HepG2 (cell line): ENCODE data around the gene PTK7. TPM values are rescaled to one million over a fixed set of nuclear protein-coding genes. Genes with fewer than 3 reads are reported as not detected.
A peak's percentile ranks its signal among the peaks of the same experiment; 100 is the strongest.

Source experiments
- AGO1 ChIP-seq: fragments of 200-400 bp; formaldehyde crosslinking; IDR thresholded peaks from 2 replicates; pipeline ENCODE4 v1.6.1; 2017; ENCODE audit warnings: mild to moderate bottlenecking, low read depth, low read length, moderate library complexity; ENCODE audit not compliant: poor library complexity, severe bottlenecking
- DNMT1 ChIP-seq: sonication (generic); formaldehyde crosslinking; IDR thresholded peaks from 2 replicates; pipeline ENCODE4 v1.5.1; 2020; ENCODE audit warnings: mild to moderate bottlenecking, missing genetic modification reagents
- EED ChIP-seq: sonication (generic); formaldehyde crosslinking; IDR thresholded peaks from 2 replicates; pipeline ENCODE4 v1.5.0; 2020; ENCODE audit warnings: mild to moderate bottlenecking, missing genetic modification reagents
- ETV5 ChIP-seq: IDR thresholded peaks from 2 replicates; pipeline ENCODE4 v1.6.1; 2018; ENCODE audit warnings: missing biosample characterization, missing genetic modification reagents, inconsistent platforms, borderline replicate concordance
- HIC2 ChIP-seq: sonication (generic); formaldehyde crosslinking; IDR thresholded peaks from 2 replicates; pipeline ENCODE4 v1.9.0; 2022; ENCODE audit warnings: low read depth, missing genetic modification reagents
- KDM1A ChIP-seq: IDR thresholded peaks from 2 replicates; pipeline ENCODE4 v1.6.1; 2016; ENCODE audit warnings: missing compliant biosample characterization
- KDM2A ChIP-seq: sonication (generic); formaldehyde crosslinking; IDR thresholded peaks from 2 replicates; pipeline ENCODE4 v1.4.0; 2020; ENCODE audit warnings: low read depth, missing genetic modification reagents, borderline replicate concordance
- KDM5B ChIP-seq: sonication (generic); formaldehyde crosslinking; IDR thresholded peaks from 2 replicates; pipeline ENCODE4 v1.4.0; 2020; ENCODE audit warnings: missing genetic modification reagents, mild to moderate bottlenecking, borderline replicate concordance
- NFYB ChIP-seq: sonication (generic); formaldehyde crosslinking; IDR thresholded peaks from 2 replicates; pipeline ENCODE4 v1.4.0; 2020; ENCODE audit warnings: missing genetic modification reagents
- PCBP1 ChIP-seq: fragments of 200-400 bp; formaldehyde crosslinking; IDR thresholded peaks from 2 replicates; pipeline ENCODE4 v1.6.1; 2017; ENCODE audit warnings: mild to moderate bottlenecking, low read depth, low read length, borderline replicate concordance
- PRDM4 ChIP-seq: sonication (generic); formaldehyde crosslinking; IDR thresholded peaks from 2 replicates; pipeline ENCODE4 v1.9.0; 2021; ENCODE audit warnings: missing genetic modification reagents, borderline replicate concordance
- SOX5 ChIP-seq: IDR thresholded peaks from 2 replicates; pipeline ENCODE4 v1.6.1; 2016; ENCODE audit warnings: borderline replicate concordance
- STAG1 ChIP-seq: sonication (generic); formaldehyde crosslinking; IDR thresholded peaks from 2 replicates; pipeline ENCODE4 v1.4.0; 2020; ENCODE audit warnings: missing genetic modification reagents
- THAP7 ChIP-seq: sonication (generic); formaldehyde crosslinking; IDR thresholded peaks from 2 replicates; pipeline ENCODE4 v1.8.1; 2023; ENCODE audit warnings: mild to moderate bottlenecking, missing genetic modification reagents
- ZMYM4 ChIP-seq: sonication (generic); formaldehyde crosslinking; IDR thresholded peaks from 2 replicates; pipeline ENCODE4 v1.8.1; 2023; ENCODE audit warnings: mild to moderate bottlenecking, missing genetic modification reagents
- ZNF317 ChIP-seq: sonication (generic); formaldehyde crosslinking; IDR thresholded peaks from 2 replicates; pipeline ENCODE4 v1.5.0; 2020; ENCODE audit warnings: mild to moderate bottlenecking, missing genetic modification reagents
- ZNF343 ChIP-seq: sonication (generic); formaldehyde crosslinking; IDR thresholded peaks from 2 replicates; pipeline ENCODE4 v1.4.0; 2020; ENCODE audit warnings: mild to moderate bottlenecking, missing genetic modification reagents
- ZNF451 ChIP-seq: sonication (generic); formaldehyde crosslinking; IDR thresholded peaks from 2 replicates; pipeline ENCODE4 v1.5.0; 2020; ENCODE audit warnings: mild to moderate bottlenecking, missing genetic modification reagents
- ZNF570 ChIP-seq: sonication (generic); formaldehyde crosslinking; IDR thresholded peaks from 2 replicates; pipeline ENCODE4 v1.4.0; 2020; ENCODE audit warnings: mild to moderate bottlenecking, missing genetic modification reagents, borderline replicate concordance
- ZNF704 ChIP-seq: sonication (generic); formaldehyde crosslinking; IDR thresholded peaks from 2 replicates; pipeline ENCODE4 v1.8.1; 2023; ENCODE audit warnings: mild to moderate bottlenecking, inconsistent platforms, moderate library complexity, missing genetic modification reagents, borderline replicate concordance
- ZNF713 ChIP-seq: sonication (generic); formaldehyde crosslinking; IDR thresholded peaks from 2 replicates; pipeline ENCODE4 v1.4.0; 2020; ENCODE audit warnings: mild to moderate bottlenecking, missing genetic modification reagents
- ZNF792 ChIP-seq: IDR thresholded peaks from 2 replicates; pipeline ENCODE4 v1.6.1; 2016
- ZSCAN12 ChIP-seq: sonication (generic); formaldehyde crosslinking; IDR thresholded peaks from 2 replicates; pipeline ENCODE4 v1.9.0; 2021; ENCODE audit warnings: mild to moderate bottlenecking, missing genetic modification reagents
- polyA plus RNA-seq, 8 experiments: library from polyadenylated mRNA; depleted of rRNA in 3 of 8; stranded (reverse) in 7 of 8; unstranded in 1 of 8; fragments of >200 nt; fragmentation: Illumina TruSeq in 4 of 8; extraction: Trizol in 4 of 8; gene quantifications; 2 replicates each; pipeline versions ENCODE4 v1.2.1 to v1.2.3, GENCODE V29; 2011 to 2016; ENCODE audit warnings: low read depth in 4 of 8, missing spikeins in 1 of 8, mixed read lengths in 1 of 8; ENCODE audit not compliant: insufficient read depth in 1 of 8
- total RNA-seq, 5 experiments: library from RNA; depleted of rRNA; stranded (reverse); fragments of >200 nt; fragmentation: Illumina TruSeq; extraction: Trizol; gene quantifications; 2 replicates each; pipeline ENCODE4 v1.2.3, GENCODE V29; 2016; ENCODE audit warnings: low read depth in 1 of 5

The PTK7 gene
- total and polyA plus RNA-seq, 2 of the 13 experiments (the other 11 are each of a cell fraction or from before 2014, with no cell fraction given): 98.5 to 99.8 TPM

GRCh38 chr6:43143235-43144128 is 67.4 kb downstream of the PTK7 start (continued):
- TF ChIP-seq ETV5 (CRISPR knock-in tag) (peak; percentile 86; the same call in 1 of the 2 replicates), KDM1A (CRISPR knock-in tag) (no peak), EED (CRISPR knock-in tag) (peak; percentile 37; the same call in 1 of the 2 replicates), KDM5B (CRISPR knock-in tag) (peak; percentile 64; the same call in 1 of the 2 replicates), AGO1 (peak; percentile 65), STAG1 (CRISPR knock-in tag) (peak; percentile 100), ZMYM4 (peak; percentile 75), ZSCAN12 (peak; percentile 51; the same call in 1 of the 2 replicates), SOX5 (CRISPR knock-in tag) (peak; percentile 50; the same call in 1 of the 2 replicates), ZNF792 (CRISPR knock-in tag) (peak; percentile 53; the same call in 1 of the 2 replicates), DNMT1 (CRISPR knock-in tag) (peak; percentile 84; the same call in 1 of the 2 replicates), KDM2A (peak; percentile 91), ZNF343 (CRISPR knock-in tag) (0 out of 2 replicates have a peak, but pooled peaks have one; percentile 69), NFYB (CRISPR knock-in tag) (no peak; the same call in 1 of the 2 replicates), ZNF570 (CRISPR knock-in tag) (no peak), ZNF317 (0 out of 2 replicates have a peak, but pooled peaks have one; percentile 44), ZNF451 (CRISPR knock-in tag) (0 out of 2 replicates have a peak, but pooled peaks have one; percentile 30), THAP7 (peak; percentile 28; the same call in 1 of the 2 replicates), PCBP1 (0 out of 2 replicates have a peak, but pooled peaks have one; percentile 74), PRDM4 (CRISPR knock-in tag) (no peak), ZNF704 (CRISPR knock-in tag) (0 out of 2 replicates have a peak, but pooled peaks have one; percentile 62), ZNF713 (CRISPR knock-in tag) (no peak), HIC2 (CRISPR knock-in tag) (peak; percentile 61; the same call in 1 of the 2 replicates)
